ENCODE data around the gene ST6GALNAC6. TPM values are rescaled to one million over a fixed set of nuclear protein-coding genes. Genes with fewer than 3 reads are reported as not detected.

Gene ST6GALNAC6
- total RNA-seq, 4 donors from 2014 or later: 14.5 to 69.4 (median 26.1) TPM

- no peak for DNase-seq
- Histone ChIP-seq H3K36me3 (peaks cover 2 to 33% (median 11%) of the 10 kb centered on the region in 3 donors), H3K27ac (peak overlapping the region; percentile 65 to 87 (median 73)), H3K9me3 (no peaks in the 10 kb centered on the region), H3K4me3 (peak overlapping the region; percentile 35 to 81 (median 68)), H3K27me3 (no peaks in the 10 kb centered on the region), H3K4me1 (peaks cover 38 to 68% (median 44%) of the 10 kb centered on the region in 3 donors)
- TF ChIP-seq POLR2A (IDR thresholded peaks at IDR 0.05) (peak in 1 of 4 donors; percentile 53), CTCF (IDR thresholded peaks at IDR 0.05) (no peak)
- intact Hi-C loops (cut with DNase I): no loop called here
- 23 to 40% methylated on average over 7 to 15 of the region's 27 CpGs for WGBS, 2 donors
Observed at GRCh38 chr9:127915801-127916719, 16.7 kb upstream of the ST6GALNAC6 start.

- TF ChIP-seq CTCF (IDR thresholded peaks at IDR 0.05) (no peak), POLR2A (IDR thresholded peaks at IDR 0.05) (no peak)
- Histone ChIP-seq H3K4me3 (peak overlapping the region in 2 of 4 donors; percentile 66 to 81), H3K4me1 (peaks cover 37 to 68% (median 44%) of the 10 kb centered on the region in 3 donors), H3K36me3 (peaks cover 7 to 40% (median 15%) of the 10 kb centered on the region in 3 donors), H3K27ac (peak overlapping the region in 3 of 4 donors; percentile 72 to 87 (median 74)), H3K9me3 (no peaks in the 10 kb centered on the region), H3K27me3 (no peaks in the 10 kb centered on the region)
- no peak for DNase-seq
- WGBS, 2 donors: 40 to 69% methylated on average over 3 to 4 of the region's 5 CpGs
- intact Hi-C loops (cut with DNase I): no loop called here
Observed at GRCh38 chr9:127915325-127915752, 15.9 kb upstream of the ST6GALNAC6 start.

- Histone ChIP-seq H3K4me3 (no peak overlapping the region), H3K27me3 (no peaks in the 10 kb centered on the region), H3K36me3 (peaks cover 7 to 54% (median 19%) of the 10 kb centered on the region in 3 donors), H3K9me3 (no peaks in the 10 kb centered on the region), H3K4me1 (peaks cover 28 to 55% (median 31%) of the 10 kb centered on the region in 3 donors), H3K27ac (no peak overlapping the region)
- WGBS, 2 donors: 92 to 97% methylated on average over 11 of the region's 11 CpGs
- intact Hi-C loops (cut with DNase I): no loop called here
- DNase-seq: no peak
- no peak for TF ChIP-seq POLR2A (IDR thresholded peaks at IDR 0.05)
- no peak for TF ChIP-seq CTCF (IDR thresholded peaks at IDR 0.05)
Observed at GRCh38 chr9:127913682-127914081, 14.3 kb upstream of the ST6GALNAC6 start.

- no peak for TF ChIP-seq POLR2A (IDR thresholded peaks at IDR 0.05)
- no peak for TF ChIP-seq CTCF (IDR thresholded peaks at IDR 0.05)
- H3K36me3 ChIP-seq: peaks cover 11 to 62% (median 19%) of the 10 kb centered on the region in 3 donors
- no peak for DNase-seq
- H3K27ac ChIP-seq: no peak overlapping the region
- H3K27me3 ChIP-seq: no peaks in the 10 kb centered on the region
- no peaks in the 10 kb centered on the region for H3K9me3 ChIP-seq
- WGBS, 2 donors: 87 to 96% methylated on average over 4 to 5 of the region's 5 CpGs
- H3K4me3 ChIP-seq: no peak overlapping the region
- H3K4me1 ChIP-seq: peaks cover 20 to 52% (median 23%) of the 10 kb centered on the region in 3 donors
- intact Hi-C loops (cut with DNase I): no loop called here
Observed at GRCh38 chr9:127912882-127913281, 13.5 kb upstream of the ST6GALNAC6 start.

- Histone ChIP-seq H3K36me3 (peaks cover 11 to 64% (median 19%) of the 10 kb centered on the region in 3 donors), H3K27me3 (no peaks in the 10 kb centered on the region), H3K4me3 (no peak overlapping the region), H3K9me3 (no peaks in the 10 kb centered on the region), H3K27ac (no peak overlapping the region), H3K4me1 (peaks cover 16 to 52% (median 17%) of the 10 kb centered on the region in 3 donors)
- 97% methylated on average over 12 of the region's 31 CpGs; no CpG with 5 or more reads in 1 of the 2 donors for WGBS, 2 donors
- no peak for DNase-seq
- intact Hi-C loops (cut with DNase I): no loop called here
- TF ChIP-seq CTCF (IDR thresholded peaks at IDR 0.05) (no peak), POLR2A (IDR thresholded peaks at IDR 0.05) (no peak)
Observed at GRCh38 chr9:127912296-127912695, 12.9 kb upstream of the ST6GALNAC6 start.
